K562 (cell line): ENCODE measurements around the gene KATNAL1.

Source experiments
- EP300 ChIP-seq: IDR thresholded peaks from 2 replicates; pipeline ENCODE4 v1.6.1; 2012; ENCODE audit warnings: low read length, improper control_type of control experiment
- HDAC2 ChIP-seq: fragments of 450-650 bp; IDR thresholded peaks from 2 replicates; pipeline ENCODE4 v1.6.1; 2016; ENCODE audit warnings: mild to moderate bottlenecking

- TF ChIP-seq EP300 (no peak), HDAC2 (no peak)
Measured at GRCh38 chr13:30314069-30314468, 6.7 kb upstream of the KATNAL1 start.
